ENCODE results near the gene TMEM233.
"Not testable (repeated sequence)": the region's sequence is repeated elsewhere in the genome, so short reads cannot be mapped to it uniquely, and the experiment has no call there.

Gene TMEM233

GRCh38 chr12:119658166-119658565 is 64.6 kb downstream of the TMEM233 start:
- not testable (repeated sequence) for DNase-seq (ENCODE audit: low read depth in 2 of 2)

- no peak for DNase-seq (ENCODE audit: low read depth in 2 of 2)
Measured at GRCh38 chr12:119659289-119659897, 65.8 kb downstream of the TMEM233 start.

- DNase-seq (ENCODE audit: low read depth in 2 of 2): no peak
Measured at GRCh38 chr12:119660076-119660475, 66.5 kb downstream of the TMEM233 start.

GRCh38 chr12:119661882-119662281 is 68.3 kb downstream of the TMEM233 start:
- no peak for DNase-seq (ENCODE audit: low read depth in 2 of 2)

GRCh38 chr12:119664642-119665041 is 71.1 kb downstream of the TMEM233 start:
- DNase-seq (ENCODE audit: low read depth in 2 of 2): no peak

GRCh38 chr12:119665164-119665929 is 71.8 kb downstream of the TMEM233 start:
- DNase-seq (ENCODE audit: low read depth in 2 of 2): no peak

- no peak for DNase-seq (ENCODE audit: low read depth in 2 of 2)
Measured at GRCh38 chr12:119666226-119666795, 72.7 kb downstream of the TMEM233 start.

GRCh38 chr12:119666900-119667576 is 73.5 kb downstream of the TMEM233 start:
- no peak for DNase-seq (ENCODE audit: low read depth in 2 of 2)

- peak; percentile 96 for DNase-seq (ENCODE audit: low read depth in 2 of 2)
Measured at GRCh38 chr12:119667577-119668323, 74.2 kb downstream of the TMEM233 start, which contains the start of gene PRKAB1. PRKAB1 (plus strand) TSS chr12:119668133; CDS start chr12:119668245, 112 bp downstream.

GRCh38 chr12:119668324-119668841 is 74.8 kb downstream of the TMEM233 start:
- DNase-seq (ENCODE audit: low read depth in 2 of 2): no peak

- no peak for DNase-seq (ENCODE audit: low read depth in 2 of 2)
Measured at GRCh38 chr12:119669744-119670472, 76.3 kb downstream of the TMEM233 start.

- DNase-seq (ENCODE audit: low read depth in 2 of 2): no peak
Measured at GRCh38 chr12:119671070-119671469, 77.5 kb downstream of the TMEM233 start.

- DNase-seq (ENCODE audit: low read depth in 2 of 2): no peak
Measured at GRCh38 chr12:119672194-119672593, 78.6 kb downstream of the TMEM233 start.

- no peak for DNase-seq (ENCODE audit: low read depth in 2 of 2)
Measured at GRCh38 chr12:119673634-119674033, 80.1 kb downstream of the TMEM233 start.

- DNase-seq (ENCODE audit: low read depth in 2 of 2): no peak
Measured at GRCh38 chr12:119674560-119674959, 81.0 kb downstream of the TMEM233 start.

GRCh38 chr12:119676022-119676421 is 82.4 kb downstream of the TMEM233 start:
- DNase-seq (ENCODE audit: low read depth in 2 of 2): no peak

- no peak for DNase-seq (ENCODE audit: low read depth in 2 of 2)
Measured at GRCh38 chr12:119676573-119676972, 83.0 kb downstream of the TMEM233 start.

GRCh38 chr12:119678459-119678858 is 84.9 kb downstream of the TMEM233 start:
- no peak for DNase-seq (ENCODE audit: low read depth in 2 of 2)

- no peak for DNase-seq (ENCODE audit: low read depth in 2 of 2)
Measured at GRCh38 chr12:119679081-119679480, 85.5 kb downstream of the TMEM233 start.

- no peak for DNase-seq (ENCODE audit: low read depth in 2 of 2)
Measured at GRCh38 chr12:119679490-119679889, 85.9 kb downstream of the TMEM233 start.

- DNase-seq (ENCODE audit: low read depth in 2 of 2): no peak
Measured at GRCh38 chr12:119681111-119681510, 87.5 kb downstream of the TMEM233 start.
